SK-N-SH (cell line): ENCODE measurements around the gene TMSB4Y. TPM values are rescaled to one million over a fixed set of nuclear protein-coding genes. Genes with fewer than 3 reads are reported as not detected.

Source experiments
- polyA plus RNA-seq, 3 experiments: library from polyadenylated mRNA; depleted of rRNA; stranded (reverse); fragments of >200 nt; gene quantifications; 2 replicates each; pipeline ENCODE4 v1.2.3, GENCODE V29; 2012

The TMSB4Y gene
- polyA plus RNA-seq, 1 of the 3 experiments (the other 2 are of a cell fraction), result not detected

Other genes with a start within 250 kb of the TMSB4Y start
- gene UTY, start 223.9 kb upstream of the TMSB4Y start, polyA plus RNA-seq (2012; rRNA removed), result not detected in 2 replicates